Measurements from ENCODE around the gene SEMA3D.
A peak's percentile ranks its signal among the peaks of the same experiment; 100 is the strongest.

SEMA3D gene

DNA sequence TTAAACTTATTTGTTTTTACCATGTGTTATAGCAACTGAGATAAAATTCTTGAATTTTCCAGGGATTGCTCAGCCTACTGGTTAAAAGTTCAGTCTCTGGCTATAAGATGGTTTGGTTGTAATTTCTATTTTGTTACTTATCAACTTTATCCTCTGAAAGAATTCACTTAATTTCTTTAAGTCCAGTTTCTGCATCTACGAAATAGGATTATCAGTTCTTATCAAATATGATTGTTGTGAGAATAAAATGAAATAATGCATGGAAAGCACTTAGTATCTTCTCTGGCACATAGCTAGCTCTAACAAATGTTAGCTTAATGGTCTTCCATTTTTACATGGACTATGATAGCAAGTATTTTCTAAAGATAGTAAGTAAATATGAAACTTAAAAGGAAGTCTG is 53.3 kb downstream of the SEMA3D start:
- no peaks in the 10 kb centered on the region for H3K27me3 ChIP-seq (ENCODE audit: insufficient read depth, low read length)
- WGBS (ENCODE audit: extremely low coverage, insufficient coverage, insufficient read length) = no CpG with 5 or more reads among the region's 1 CpG

DNA sequence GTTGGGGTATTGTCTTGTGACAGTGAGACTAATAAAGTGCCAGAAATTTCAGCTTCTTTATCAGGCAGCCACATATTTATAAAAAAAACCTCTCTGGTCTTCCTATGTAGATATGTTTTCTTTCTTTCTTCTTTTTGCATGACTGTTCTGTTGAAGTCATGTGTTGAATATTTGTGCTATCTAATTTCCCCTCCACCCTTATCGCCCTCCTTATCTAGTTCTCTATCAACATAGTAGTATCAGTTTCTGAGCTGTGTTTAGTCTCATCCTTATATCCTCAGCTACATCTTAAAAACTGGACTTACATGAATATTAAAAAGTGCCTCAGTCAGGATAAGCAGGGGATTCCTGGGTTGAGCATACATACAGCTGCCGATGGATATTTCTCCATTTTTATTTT is 53.9 kb downstream of the SEMA3D start:
- Histone ChIP-seq H3K36me3 (ENCODE audit: control insufficient read depth in 1 of 2, insufficient read depth in 2 of 2, low read length in 2 of 2) (no peaks in the 10 kb centered on the region), H3K4me2 (ENCODE audit: low read length) (no peak overlapping the region), H3K27me3 (ENCODE audit: insufficient read depth, low read length) (no peaks in the 10 kb centered on the region), H3K4me1 (ENCODE audit: control insufficient read depth in 1 of 2, insufficient read depth in 2 of 2, low read length in 2 of 2) (no peaks in the 10 kb centered on the region), H2AFZ (ENCODE audit: insufficient read depth, low read length, poor library complexity) (no peak overlapping the region), H3K9ac (ENCODE audit: low read length) (no peak overlapping the region), H2BK12ac (ENCODE audit: low read length) (no peak overlapping the region), H3K4ac (ENCODE audit: low read depth, low read length) (no peak overlapping the region), H2BK120ac (ENCODE audit: insufficient read depth, low read length, poor library complexity) (no peak overlapping the region), H3K79me1 (ENCODE audit: low read length) (no peaks in the 10 kb centered on the region), H2AK5ac (ENCODE audit: low read length) (no peak overlapping the region), H4K8ac (ENCODE audit: low read depth, low read length) (no peak overlapping the region), H3K18ac (ENCODE audit: low read length) (no peak overlapping the region), H3K14ac (ENCODE audit: low read length) (no peak overlapping the region), H3K9me3 (ENCODE audit: insufficient read depth, low read depth, low read length) (no peaks in the 10 kb centered on the region), H2BK5ac (ENCODE audit: low read depth, low read length, poor library complexity) (no peak overlapping the region), H3K4me3 (ENCODE audit: low read depth, low read length) (no peak overlapping the region), H3K79me2 (ENCODE audit: control insufficient read depth, insufficient read depth, low read length, poor library complexity) (no peaks in the 10 kb centered on the region), H3K27ac (ENCODE audit: low read depth, low read length) (no peak overlapping the region), H4K12ac (ENCODE audit: low read depth, low read length) (no peak overlapping the region), H3K23ac (ENCODE audit: low read length) (no peak overlapping the region), H4K91ac (ENCODE audit: low read depth, low read length) (no peak overlapping the region)
- no CpG with 5 or more reads among the region's 2 CpGs for WGBS (ENCODE audit: extremely low coverage, insufficient coverage, insufficient read length)
- DNase-seq = peak; percentile 5 to 74

More for the DNA sequence above, 53.3 kb downstream of the SEMA3D start:
- no peaks in the 10 kb centered on the region for H3K79me2 ChIP-seq (ENCODE audit: control insufficient read depth, insufficient read depth, low read length, poor library complexity)
- no peak overlapping the region for H2BK12ac ChIP-seq (ENCODE audit: low read length)
- no peak overlapping the region for H3K23ac ChIP-seq (ENCODE audit: low read length)
- no peak overlapping the region for H3K4me2 ChIP-seq (ENCODE audit: low read length)
- no peak overlapping the region for H3K9ac ChIP-seq (ENCODE audit: low read length)
- no peak overlapping the region for H3K4ac ChIP-seq (ENCODE audit: low read depth, low read length)
- no peak overlapping the region for H3K27ac ChIP-seq (ENCODE audit: low read depth, low read length)
- no peak overlapping the region for H4K91ac ChIP-seq (ENCODE audit: low read depth, low read length)
- no peak overlapping the region for H4K8ac ChIP-seq (ENCODE audit: low read depth, low read length)
- no peak overlapping the region for H2BK120ac ChIP-seq (ENCODE audit: insufficient read depth, low read length, poor library complexity)
- no peak overlapping the region for H2AFZ ChIP-seq (ENCODE audit: insufficient read depth, low read length, poor library complexity)
- no peak overlapping the region for H3K14ac ChIP-seq (ENCODE audit: low read length)
- no peak overlapping the region for H2BK5ac ChIP-seq (ENCODE audit: low read depth, low read length, poor library complexity)
- no peaks in the 10 kb centered on the region for H3K4me1 ChIP-seq (ENCODE audit: control insufficient read depth in 1 of 2, insufficient read depth in 2 of 2, low read length in 2 of 2)
- H3K4me3 ChIP-seq (ENCODE audit: low read depth, low read length) = no peak overlapping the region
- H2AK5ac ChIP-seq (ENCODE audit: low read length) = no peak overlapping the region
- H3K36me3 ChIP-seq (ENCODE audit: control insufficient read depth in 1 of 2, insufficient read depth in 2 of 2, low read length in 2 of 2) = no peaks in the 10 kb centered on the region
- no peaks in the 10 kb centered on the region for H3K9me3 ChIP-seq (ENCODE audit: insufficient read depth, low read depth, low read length)
- no peak overlapping the region for H3K18ac ChIP-seq (ENCODE audit: low read length)
- no peak for DNase-seq
- no peak overlapping the region for H4K12ac ChIP-seq (ENCODE audit: low read depth, low read length)
- H3K79me1 ChIP-seq (ENCODE audit: low read length) = no peaks in the 10 kb centered on the region

DNA sequence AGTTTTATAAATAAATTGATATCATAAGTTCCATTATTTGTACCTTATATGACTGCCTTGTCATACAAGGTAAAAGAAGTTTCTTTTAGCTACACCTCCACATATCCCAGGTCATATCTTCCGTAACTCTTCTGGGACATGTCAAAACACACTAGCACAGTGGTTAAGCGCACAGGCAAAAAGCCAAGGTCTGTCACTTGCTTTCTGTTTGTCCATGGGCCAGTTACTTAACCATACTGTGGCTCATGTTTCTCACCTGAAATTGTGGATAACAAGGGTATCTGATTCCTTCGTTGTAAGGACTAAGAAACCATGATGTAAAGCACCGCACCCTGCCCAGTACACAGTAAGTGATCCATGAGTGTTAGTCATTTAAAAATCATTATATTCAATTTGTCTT is 56.2 kb downstream of the SEMA3D start:
- Histone ChIP-seq H3K4me3 (ENCODE audit: low read depth, low read length) (no peak overlapping the region), H4K8ac (ENCODE audit: low read depth, low read length) (no peak overlapping the region), H3K9me3 (ENCODE audit: insufficient read depth, low read depth, low read length) (no peaks in the 10 kb centered on the region), H2BK5ac (ENCODE audit: low read depth, low read length, poor library complexity) (no peak overlapping the region), H4K12ac (ENCODE audit: low read depth, low read length) (no peak overlapping the region), H3K14ac (ENCODE audit: low read length) (no peak overlapping the region), H3K4ac (ENCODE audit: low read depth, low read length) (no peak overlapping the region), H3K9ac (ENCODE audit: low read length) (no peak overlapping the region), H3K4me2 (ENCODE audit: low read length) (no peak overlapping the region), H3K4me1 (ENCODE audit: control insufficient read depth in 1 of 2, insufficient read depth in 2 of 2, low read length in 2 of 2) (no peaks in the 10 kb centered on the region), H3K27me3 (ENCODE audit: insufficient read depth, low read length) (no peaks in the 10 kb centered on the region), H3K79me2 (ENCODE audit: control insufficient read depth, insufficient read depth, low read length, poor library complexity) (no peaks in the 10 kb centered on the region), H2BK120ac (ENCODE audit: insufficient read depth, low read length, poor library complexity) (no peak overlapping the region), H2BK12ac (ENCODE audit: low read length) (no peak overlapping the region), H4K91ac (ENCODE audit: low read depth, low read length) (no peak overlapping the region), H3K18ac (ENCODE audit: low read length) (no peak overlapping the region), H3K79me1 (ENCODE audit: low read length) (no peaks in the 10 kb centered on the region), H2AK5ac (ENCODE audit: low read length) (no peak overlapping the region), H2AFZ (ENCODE audit: insufficient read depth, low read length, poor library complexity) (no peak overlapping the region), H3K23ac (ENCODE audit: low read length) (no peak overlapping the region), H3K36me3 (ENCODE audit: control insufficient read depth in 1 of 2, insufficient read depth in 2 of 2, low read length in 2 of 2) (no peaks in the 10 kb centered on the region), H3K27ac (ENCODE audit: low read depth, low read length) (no peak overlapping the region)
- WGBS (ENCODE audit: extremely low coverage, insufficient coverage, insufficient read length) = no CpG with 5 or more reads among the region's 4 CpGs
- DNase-seq = no peak

DNA sequence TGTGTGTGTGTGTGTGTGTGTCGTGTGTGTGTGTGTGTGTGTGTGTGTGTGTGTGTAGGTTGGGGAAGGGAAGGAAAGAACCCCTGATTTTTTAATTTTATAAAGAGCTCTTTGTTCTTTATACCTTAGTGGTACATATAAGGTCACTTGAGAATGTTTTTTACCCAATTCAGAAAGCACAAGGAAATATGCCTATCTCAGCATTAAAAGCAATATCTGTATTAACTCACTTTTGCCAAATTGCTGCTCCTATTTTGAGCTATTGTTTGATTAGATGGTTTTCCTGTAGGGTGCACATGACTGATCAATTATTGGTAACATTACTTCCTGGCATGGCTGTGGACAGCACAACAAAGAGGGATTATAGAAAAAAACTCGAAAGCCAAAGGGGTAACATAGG is 60.5 kb downstream of the SEMA3D start:
- Histone ChIP-seq H3K23ac (ENCODE audit: low read length) (no peak overlapping the region), H3K9me3 (ENCODE audit: insufficient read depth, low read depth, low read length) (no peaks in the 10 kb centered on the region)
- WGBS (ENCODE audit: extremely low coverage, insufficient coverage, insufficient read length) = no CpG with 5 or more reads among the region's 2 CpGs

More for the DNA sequence above, 60.5 kb downstream of the SEMA3D start:
- Histone ChIP-seq H3K36me3 (ENCODE audit: control insufficient read depth in 1 of 2, insufficient read depth in 2 of 2, low read length in 2 of 2) (no peaks in the 10 kb centered on the region), H3K4ac (ENCODE audit: low read depth, low read length) (no peak overlapping the region), H3K27me3 (ENCODE audit: insufficient read depth, low read length) (no peaks in the 10 kb centered on the region), H3K27ac (ENCODE audit: low read depth, low read length) (no peak overlapping the region), H3K4me1 (ENCODE audit: control insufficient read depth in 1 of 2, insufficient read depth in 2 of 2, low read length in 2 of 2) (no peaks in the 10 kb centered on the region), H3K79me1 (ENCODE audit: low read length) (no peaks in the 10 kb centered on the region), H2BK120ac (ENCODE audit: insufficient read depth, low read length, poor library complexity) (no peak overlapping the region), H3K79me2 (ENCODE audit: control insufficient read depth, insufficient read depth, low read length, poor library complexity) (no peaks in the 10 kb centered on the region), H4K12ac (ENCODE audit: low read depth, low read length) (no peak overlapping the region), H4K8ac (ENCODE audit: low read depth, low read length) (no peak overlapping the region), H2BK12ac (ENCODE audit: low read length) (no peak overlapping the region), H2AFZ (ENCODE audit: insufficient read depth, low read length, poor library complexity) (no peak overlapping the region), H4K91ac (ENCODE audit: low read depth, low read length) (no peak overlapping the region), H2BK5ac (ENCODE audit: low read depth, low read length, poor library complexity) (no peak overlapping the region), H3K9ac (ENCODE audit: low read length) (no peak overlapping the region), H3K18ac (ENCODE audit: low read length) (no peak overlapping the region), H3K14ac (ENCODE audit: low read length) (no peak overlapping the region), H3K4me2 (ENCODE audit: low read length) (no peak overlapping the region), H2AK5ac (ENCODE audit: low read length) (no peak overlapping the region), H3K4me3 (ENCODE audit: low read depth, low read length) (no peak overlapping the region)
- no peak for DNase-seq

All from trophoblast cell (in vitro differentiated cells and primary cell).